Vein endothelial cell (primary cell): ENCODE results near the gene PHACTR4. TPM values are rescaled to one million over a fixed set of nuclear protein-coding genes. Genes with fewer than 3 reads are reported as not detected.
A peak's percentile ranks its signal among the peaks of the same experiment; 100 is the strongest.

ENCODE experiments used
- small RNA-seq: library from RNA; depleted of rRNA; stranded (forward); fragments of <200 nt; gene quantifications from one replicate; pipeline ENCODE3, GENCODE V24; 2012
- total RNA-seq: library from RNA; depleted of rRNA; stranded (reverse); fragments of >200 nt; gene quantifications from 2 replicates; pipeline ENCODE4 v1.2.3, GENCODE V29; 2012

Gene PHACTR4
- 25.8 and 38.8 TPM in 2 replicates for total RNA-seq

DNA sequence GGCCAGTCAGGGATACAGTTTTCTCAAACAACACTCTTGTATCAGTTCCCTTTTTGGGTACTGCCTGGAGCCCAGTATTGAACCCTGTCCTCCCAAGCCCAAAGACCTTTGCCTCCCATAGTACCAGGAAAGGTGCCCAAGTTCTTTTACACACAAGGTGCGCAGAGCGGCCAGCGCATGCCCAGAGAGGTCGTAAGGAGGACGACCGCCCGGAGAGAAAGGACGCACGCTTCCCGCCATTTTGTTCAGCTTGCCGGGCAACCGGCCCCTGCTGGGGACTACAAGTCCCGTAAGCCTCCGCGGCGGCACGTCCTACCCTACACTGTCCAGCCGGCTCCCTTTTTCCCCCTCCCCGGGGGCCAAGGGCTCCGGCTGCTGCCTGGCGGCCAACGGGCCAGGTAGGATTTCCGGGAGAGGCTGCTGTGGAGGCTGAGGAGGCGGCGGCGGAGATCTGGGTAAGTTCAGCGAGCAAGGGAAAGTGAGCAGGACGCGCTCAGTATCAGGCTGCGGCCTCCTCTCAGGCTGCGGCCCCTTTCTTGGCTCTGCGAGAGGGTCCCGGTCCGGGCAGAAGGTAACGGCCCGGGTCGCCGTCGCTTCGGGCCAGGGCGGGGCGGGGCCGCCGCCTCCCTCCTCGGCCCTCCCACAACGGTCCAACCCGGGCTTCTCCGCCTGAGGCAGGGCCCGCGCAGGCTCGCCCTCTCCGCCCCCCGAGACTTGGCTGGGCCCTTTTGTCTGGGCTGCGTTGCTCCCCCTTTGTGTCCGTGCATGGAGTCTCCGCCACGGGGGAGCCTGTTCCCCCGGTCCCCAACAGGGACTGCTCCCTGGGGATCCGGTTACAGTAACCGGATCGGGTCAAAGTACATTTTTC is at the start of gene PHACTR4:
Gene PHACTR4 (plus strand): TSS at position 370 of the 868 bp plus-strand sequence. CDS start 37,708 bp downstream, outside the sequence.

DNA sequence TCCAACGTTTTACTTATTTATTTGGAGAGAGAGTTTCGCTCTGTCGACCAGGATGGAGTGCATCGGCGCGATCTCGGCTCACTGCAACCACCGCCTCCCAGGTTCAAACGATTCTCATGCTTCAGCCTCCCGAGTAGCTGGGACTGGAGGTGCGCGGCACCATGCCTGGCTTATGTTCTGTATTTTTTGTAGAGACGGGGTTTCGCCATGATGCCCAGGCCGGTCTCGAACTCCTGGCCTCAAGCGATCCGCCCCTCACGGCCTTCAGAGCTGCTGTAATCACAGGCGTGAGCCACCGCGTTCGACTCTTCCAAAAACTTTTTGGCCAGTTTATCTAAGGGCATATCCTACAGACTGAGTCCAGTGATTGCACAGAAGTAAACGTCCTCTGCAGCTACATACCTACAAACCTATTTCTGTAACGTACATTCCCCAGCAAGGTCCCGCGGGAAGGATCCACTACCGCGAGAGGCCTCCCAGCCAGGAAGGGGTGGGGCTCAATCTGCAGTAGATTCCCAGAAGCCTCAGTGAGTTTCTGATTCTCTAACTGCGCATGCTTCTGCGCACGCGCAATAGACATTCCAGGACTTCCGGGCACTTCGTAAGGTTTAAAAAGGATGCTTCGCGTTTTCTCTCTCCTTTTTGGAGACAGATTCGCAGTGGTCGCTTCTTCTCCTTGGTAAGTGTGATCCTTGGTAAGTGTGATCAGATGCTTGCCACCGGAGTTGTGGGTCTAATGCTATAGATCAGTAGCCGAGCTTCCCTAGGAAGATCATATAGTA is 136.1 kb downstream of the PHACTR4 start, which contains the start of gene RCC1:
Gene RCC1 (plus strand): TSS at position 638 of the 782 bp plus-strand sequence. CDS start 23,824 bp downstream, outside the sequence.

Small RNA genes lying within 50 kb of the gene (small RNA-seq; reads per million reads assigned to genes)
- gene RF00019: not detected
- not detected for gene RNU6ATAC27P
- not detected for gene SNORA73A
- 5,064 reads per million, percentile 100 among the genes with 10 or more reads in this experiment for gene SNORA73B

Other genes starting within 250 kb of the PHACTR4 start
- gene PTAFR, start 193.1 kb upstream of the PHACTR4 start, total RNA-seq: 0.29 TPM in 1 of 2 replicates, not detected in the other
- 54.2 and 77.3 TPM in 2 replicates for gene DNAJC8, start 136.7 kb upstream of the PHACTR4 start, total RNA-seq
- gene ATP5IF1, start 133.6 kb upstream of the PHACTR4 start, total RNA-seq: 82.0 and 98.2 TPM in 2 replicates
- 23.1 and 24.5 TPM in 2 replicates for gene SESN2, start 110.2 kb upstream of the PHACTR4 start, total RNA-seq
- gene MED18, start 40.7 kb upstream of the PHACTR4 start, total RNA-seq: 17.3 and 19.7 TPM in 2 replicates
- 53.2 and 68.5 TPM in 2 replicates for gene RCC1, start 136.3 kb downstream of the PHACTR4 start, total RNA-seq
- gene TRNAU1AP, start 183.3 kb downstream of the PHACTR4 start, total RNA-seq: 28.9 and 37.6 TPM in 2 replicates
- gene RAB42, start 222.5 kb downstream of the PHACTR4 start, total RNA-seq: 0.98 and 1.2 TPM in 2 replicates